Measurements from ENCODE around the gene CYP11A1.
"Not testable (repeated sequence)": the region's sequence is repeated elsewhere in the genome, so short reads cannot be mapped to it uniquely, and the experiment has no call there.

CYP11A1 gene

DNA sequence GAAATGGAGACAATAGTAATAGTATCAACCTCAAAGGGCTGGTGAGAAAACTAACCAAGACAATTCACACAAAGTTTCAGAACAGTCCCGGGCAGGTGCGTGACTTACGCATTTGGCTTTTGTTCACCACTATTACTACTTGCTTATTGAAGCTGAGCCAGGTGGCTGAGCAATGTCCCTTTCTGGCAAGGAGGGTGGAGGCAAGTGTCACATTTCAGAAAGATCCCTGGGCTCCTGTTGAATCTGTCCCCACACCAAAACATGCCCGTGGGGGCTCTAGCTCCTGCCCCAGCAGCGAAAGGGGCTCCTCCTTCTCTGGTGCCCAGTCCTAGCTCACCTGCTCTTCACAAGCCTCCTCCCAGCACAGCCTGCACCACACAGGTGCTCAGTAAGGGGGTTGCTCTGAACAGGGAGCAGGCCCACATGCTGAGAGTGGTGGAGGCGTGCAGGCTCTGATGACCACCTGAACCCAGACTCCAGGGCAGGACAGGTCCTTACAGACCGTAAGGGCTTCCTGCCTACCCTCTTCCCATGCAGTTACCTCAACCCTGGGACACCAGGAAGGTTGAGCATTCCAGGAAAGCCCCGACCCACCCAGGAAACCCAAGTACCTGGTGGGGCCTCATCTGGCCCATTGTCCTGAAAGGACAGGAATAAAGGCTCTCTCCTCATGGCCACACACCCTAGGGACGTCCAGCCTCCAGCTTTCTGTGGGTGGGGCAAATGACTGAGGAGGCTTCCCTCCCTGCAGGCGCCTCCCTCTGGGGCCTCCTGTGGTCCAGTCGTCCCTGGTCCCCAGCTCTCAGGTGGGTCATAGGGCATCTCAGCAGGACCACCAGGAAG is 33.7 kb upstream of the CYP11A1 start:
- no peak for DNase-seq (ENCODE audit: low read depth)

- no peak for DNase-seq (ENCODE audit: low read depth)
These were observed 32.9 kb upstream of the CYP11A1 start for GRCh38 chr15:74400313-74400860.

GRCh38 chr15:74399511-74400312 is 32.3 kb upstream of the CYP11A1 start:
- DNase-seq (ENCODE audit: low read depth): no peak

DNA sequence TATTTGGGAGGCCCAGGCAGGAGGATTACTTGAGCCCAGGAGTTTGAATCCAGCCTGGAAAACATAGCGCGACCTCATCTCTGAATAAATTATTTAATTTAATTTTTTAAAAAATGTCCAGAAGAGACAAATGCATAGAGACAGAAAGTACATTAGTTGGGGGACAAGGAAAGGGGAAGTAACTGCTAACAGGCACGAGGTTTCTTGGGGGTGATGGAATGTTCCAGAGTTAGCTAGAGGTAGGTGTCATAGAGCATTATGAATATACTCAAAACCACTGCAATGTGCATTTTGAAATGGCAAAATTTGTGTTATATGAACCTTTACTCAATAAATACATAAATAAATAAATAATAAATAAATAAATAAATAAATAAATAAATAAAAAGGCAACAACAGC is 31.7 kb upstream of the CYP11A1 start:
- DNase-seq (ENCODE audit: low read depth): no peak

- no peak for DNase-seq (ENCODE audit: low read depth)
These were observed 30.7 kb upstream of the CYP11A1 start for GRCh38 chr15:74398183-74398582.

- DNase-seq (ENCODE audit: low read depth): no peak
These were observed 30.0 kb upstream of the CYP11A1 start for GRCh38 chr15:74397239-74398068.

- no peak for DNase-seq (ENCODE audit: low read depth)
These were observed 29.2 kb upstream of the CYP11A1 start for GRCh38 chr15:74396445-74397238.

DNA sequence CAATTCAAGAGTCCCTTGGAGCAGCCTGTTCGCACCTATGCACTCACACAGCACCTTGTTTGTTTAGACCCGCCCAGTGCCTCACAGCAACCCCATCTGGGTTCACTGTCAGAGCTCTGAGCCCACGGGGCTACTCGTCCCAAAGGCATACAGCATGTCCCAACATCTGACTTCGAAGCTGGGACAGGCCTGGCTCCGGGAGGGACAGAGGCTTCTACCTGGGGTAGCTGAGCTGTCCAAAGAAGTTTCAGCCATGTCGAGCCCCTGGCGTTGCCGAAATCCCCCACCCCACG is 28.6 kb upstream of the CYP11A1 start:
- no peak for DNase-seq (ENCODE audit: low read depth)

GRCh38 chr15:74395319-74396145 is 28.1 kb upstream of the CYP11A1 start:
- DNase-seq (ENCODE audit: low read depth): no peak

- no peak for DNase-seq (ENCODE audit: low read depth)
These were observed 26.8 kb upstream of the CYP11A1 start for GRCh38 chr15:74394090-74394846.

- DNase-seq (ENCODE audit: low read depth): no peak
These were observed 26.0 kb upstream of the CYP11A1 start for GRCh38 chr15:74393423-74393822.

GRCh38 chr15:74392902-74393301 is 25.5 kb upstream of the CYP11A1 start:
- DNase-seq (ENCODE audit: low read depth): no peak

GRCh38 chr15:74392451-74392830 is 25.0 kb upstream of the CYP11A1 start:
- no peak for DNase-seq (ENCODE audit: low read depth)

DNA sequence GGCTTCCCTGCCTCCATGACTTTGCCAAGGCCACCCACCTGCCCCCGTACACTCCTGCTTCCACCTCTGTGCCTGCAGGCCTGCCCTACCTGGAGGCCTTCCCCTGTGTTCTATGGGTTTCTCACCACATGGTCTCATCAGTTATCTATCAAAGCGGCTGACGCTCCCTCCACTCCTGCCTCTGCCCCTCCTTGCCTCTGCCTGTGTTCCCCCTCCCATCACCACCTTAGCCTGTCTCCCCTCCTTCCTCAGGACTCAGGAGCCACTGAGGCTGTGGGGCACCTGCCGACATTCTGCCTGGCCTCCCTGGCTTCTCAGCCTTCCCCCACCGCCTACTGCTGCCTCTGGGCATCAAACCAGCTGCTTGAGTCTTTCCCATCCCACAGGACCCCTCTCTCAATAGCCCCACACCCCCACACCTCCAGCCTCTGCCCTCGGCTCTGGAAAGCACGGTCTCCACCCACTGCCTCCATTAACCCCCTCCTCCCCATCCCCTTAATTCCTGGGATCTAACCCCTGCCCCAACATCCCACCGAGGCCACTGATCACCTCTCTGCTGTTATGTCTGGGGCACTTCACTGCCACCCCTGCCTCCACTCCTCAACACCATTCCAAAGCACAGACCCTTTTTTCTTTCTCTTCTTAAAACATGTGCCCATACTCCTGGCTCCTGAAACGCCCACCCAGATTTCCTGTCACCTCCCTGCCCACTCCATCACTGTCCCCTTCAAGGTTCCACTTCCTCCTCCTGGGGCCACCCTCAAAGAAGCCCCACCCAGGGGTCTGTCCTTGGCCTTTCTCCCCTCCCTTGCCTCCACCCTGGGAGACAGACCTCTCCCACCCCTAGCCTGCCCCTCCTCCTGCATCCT is 24.4 kb upstream of the CYP11A1 start:
- DNase-seq (ENCODE audit: low read depth): no peak

DNA sequence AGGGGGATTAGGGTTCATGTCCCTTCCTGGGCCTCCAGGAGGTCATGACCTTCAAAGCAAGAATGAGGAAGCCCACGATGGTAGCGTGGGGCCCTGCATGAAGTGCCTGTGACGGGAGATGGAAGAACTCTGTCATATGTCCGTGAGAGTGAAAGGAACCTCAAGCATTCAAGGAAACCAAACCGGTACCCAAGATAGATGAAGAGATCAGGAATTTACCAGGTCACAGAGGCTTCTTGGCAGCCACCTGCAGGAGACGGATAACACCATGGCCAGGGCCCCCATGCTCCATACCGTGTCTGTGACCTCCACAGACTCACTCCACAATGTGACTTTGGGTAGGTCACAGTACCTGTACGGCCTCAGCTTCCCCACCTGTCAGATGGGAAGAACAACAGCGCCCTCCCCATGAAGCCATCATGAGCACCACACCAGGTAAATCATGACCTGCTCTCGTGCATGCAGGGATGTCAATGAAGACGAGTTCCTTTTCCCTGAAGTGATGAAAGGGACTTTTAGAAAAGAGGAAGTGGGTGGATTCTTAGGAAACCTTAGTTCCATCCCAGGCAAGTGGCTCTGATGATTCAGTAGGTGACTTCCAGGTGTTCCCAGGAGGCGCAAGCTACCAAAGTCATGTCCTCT is 23.3 kb upstream of the CYP11A1 start:
- DNase-seq (ENCODE audit: low read depth): no peak

GRCh38 chr15:74390049-74390646 is 22.7 kb upstream of the CYP11A1 start:
- DNase-seq (ENCODE audit: low read depth): not testable (repeated sequence)

GRCh38 chr15:74389241-74390048 is 22.0 kb upstream of the CYP11A1 start:
- DNase-seq (ENCODE audit: low read depth): no peak

Measured in T-helper 22 cell (primary cell).